Loucy (cell line): Measurements from ENCODE around the gene CAMTA1.
"Not testable (repeated sequence)": the region's sequence is repeated elsewhere in the genome, so short reads cannot be mapped to it uniquely, and the experiment has no call there.

Source experiments
- H2AFZ ChIP-seq: fragments of 200-600 bp; sonication (generic); 2 replicates; pipeline ENCODE4 v1.6.0; 2016; ENCODE audit warnings: antibody characterized with exemption, mild to moderate bottlenecking, low read length, moderate library complexity
- H3F3A ChIP-seq: fragments of 200-600 bp; 2 replicates; pipeline ENCODE4 v1.6.0; 2016; ENCODE audit warnings: antibody characterized with exemption, low read depth, mild to moderate bottlenecking
- H3K27me3 ChIP-seq: fragments of 200-600 bp; sonication (generic); 2 replicates; pipeline ENCODE4 v1.6.1; 2014; ENCODE audit warnings: low read length, mild to moderate bottlenecking; ENCODE audit not compliant: insufficient read depth, poor library complexity, severe bottlenecking
- H3K36me3 ChIP-seq: fragments of 200-600 bp; sonication (generic); 2 replicates; pipeline ENCODE4 v1.6.1; 2016; ENCODE audit warnings: low read length; ENCODE audit not compliant: insufficient read depth
- H3K4me1 ChIP-seq: fragments of 200-600 bp; sonication (generic); 2 replicates; pipeline ENCODE4 v1.5.1; 2014; ENCODE audit warnings: low read length, mild to moderate bottlenecking; ENCODE audit not compliant: insufficient read depth, poor library complexity, severe bottlenecking
- H3K4me2 ChIP-seq: fragments of 200-600 bp; sonication (generic); 2 replicates; pipeline ENCODE4 v1.6.0; 2014; ENCODE audit warnings: antibody characterized with exemption, low read length, low read depth, mild to moderate bottlenecking; ENCODE audit not compliant: poor library complexity, severe bottlenecking
- H3K4me3 ChIP-seq: fragments of 200-600 bp; sonication (generic); 2 replicates; pipeline ENCODE4 v1.5.1; 2014; ENCODE audit warnings: low read length, mild to moderate bottlenecking, mixed read lengths; ENCODE audit not compliant: poor library complexity, severe bottlenecking
- H3K79me2 ChIP-seq: fragments of 200-600 bp; sonication (generic); 2 replicates; pipeline ENCODE4 v1.6.1; 2014; ENCODE audit warnings: low read length; ENCODE audit not compliant: insufficient read depth
- H3K9ac ChIP-seq: fragments of 200-600 bp; sonication (generic); 2 replicates; pipeline ENCODE4 v1.6.0; 2014; ENCODE audit warnings: mild to moderate bottlenecking, low read depth, low read length, moderate library complexity; ENCODE audit not compliant: poor library complexity, severe bottlenecking
- H3K9me2 ChIP-seq: fragments of 200-600 bp; sonication (generic); replicated peaks from 2 replicates; pipeline ENCODE4 v1.6.1; 2016; ENCODE audit warnings: low read depth, low read length, mixed read lengths
- H3K9me3 ChIP-seq: fragments of 200-600 bp; sonication (generic); 2 replicates; pipeline ENCODE4 v1.6.1; 2014; ENCODE audit warnings: mild to moderate bottlenecking, antibody characterized with exemption, low read length, low read depth; ENCODE audit not compliant: insufficient read depth
- H4K20me1 ChIP-seq: fragments of 200-600 bp; sonication (generic); 2 replicates; pipeline ENCODE4 v1.6.0; 2014; ENCODE audit warnings: antibody characterized with exemption, low read length, mild to moderate bottlenecking; ENCODE audit not compliant: insufficient read depth, poor library complexity, severe bottlenecking
- CTCF ChIP-seq: fragments of 200-600 bp; sonication (generic); conservative IDR thresholded peaks from 2 replicates; pipeline ENCODE4 v1.5.1; 2014; ENCODE audit warnings: mild to moderate bottlenecking, antibody characterized with exemption, low read length
- EZH2phosphoT487 ChIP-seq: fragments of 200-600 bp; IDR thresholded peaks from 2 replicates; pipeline ENCODE4 v1.6.1; 2018; ENCODE audit warnings: antibody characterized with exemption, mild to moderate bottlenecking, moderate library complexity, borderline replicate concordance

The CAMTA1 gene

GRCh38 chr1:6807782-6808181, 22.5 kb downstream of the CAMTA1 start:
- Histone ChIP-seq H3K4me3 (no peak overlapping the region), H3K27me3 (no peaks in the 10 kb centered on the region), H3K9ac (no peak overlapping the region), H3K9me3 (no peaks in the 10 kb centered on the region), H3K36me3 (no peaks in the 10 kb centered on the region; the same call in 1 of the 2 replicates), H3K4me1 (peaks cover 14% of the 10 kb centered on the region), H4K20me1 (peaks cover 49% of the 10 kb centered on the region), H3K9me2 (no peaks in the 10 kb centered on the region), H3K79me2 (peaks cover 94% of the 10 kb centered on the region), H3F3A (no peaks in the 10 kb centered on the region), H2AFZ (no peak overlapping the region), H3K4me2 (no peak overlapping the region)
- TF ChIP-seq EZH2phosphoT487 (no peak), CTCF (no peak)

GRCh38 chr1:6809461-6809860, 24.2 kb downstream of the CAMTA1 start:
- Histone ChIP-seq H4K20me1 (peaks cover 42% of the 10 kb centered on the region), H3K9me2 (no peaks in the 10 kb centered on the region), H3K4me2 (no peak overlapping the region), H3K36me3 (no peaks in the 10 kb centered on the region; the same call in 1 of the 2 replicates), H3F3A (no peaks in the 10 kb centered on the region), H3K79me2 (peaks cover 97% of the 10 kb centered on the region), H3K27me3 (no peaks in the 10 kb centered on the region), H2AFZ (no peak overlapping the region), H3K9me3 (no peaks in the 10 kb centered on the region), H3K4me1 (peaks cover 14% of the 10 kb centered on the region), H3K4me3 (no peak overlapping the region), H3K9ac (no peak overlapping the region)
- TF ChIP-seq CTCF, result no peak
- no peak for TF ChIP-seq EZH2phosphoT487

- peaks cover 11% of the 10 kb centered on the region for H3K4me1 ChIP-seq
- H3K4me3 ChIP-seq, H3K9me3 ChIP-seq, H3K9ac ChIP-seq, H3K36me3 ChIP-seq, H2AFZ ChIP-seq, H3K9me2 ChIP-seq, H3K27me3 ChIP-seq, H3F3A ChIP-seq, H3K4me2 ChIP-seq: not testable (repeated sequence)
- peaks cover 95% of the 10 kb centered on the region for H3K79me2 ChIP-seq
- peaks cover 39% of the 10 kb centered on the region for H4K20me1 ChIP-seq
These were observed 25.0 kb downstream of the CAMTA1 start for GRCh38 chr1:6810146-6810734.

- no peaks in the 10 kb centered on the region for H3F3A ChIP-seq
- H3K4me2 ChIP-seq, result no peak overlapping the region
- no peak overlapping the region for H3K9ac ChIP-seq
- TF ChIP-seq CTCF, result no peak
- TF ChIP-seq EZH2phosphoT487, result no peak
- H3K36me3 ChIP-seq, result no peaks in the 10 kb centered on the region; the same call in 1 of the 2 replicates
- H2AFZ ChIP-seq, result no peak overlapping the region
- no peaks in the 10 kb centered on the region for H3K27me3 ChIP-seq
- no peaks in the 10 kb centered on the region for H3K9me3 ChIP-seq
- no peaks in the 10 kb centered on the region for H3K9me2 ChIP-seq
- no peak overlapping the region for H3K4me3 ChIP-seq
- H3K4me1 ChIP-seq, result no peaks in the 10 kb centered on the region
- peaks cover 36% of the 10 kb centered on the region for H4K20me1 ChIP-seq
- H3K79me2 ChIP-seq, result peaks cover 95% of the 10 kb centered on the region
These were observed 26.3 kb downstream of the CAMTA1 start for GRCh38 chr1:6811583-6811982.
